MM.1S (cell line): ENCODE results near the gene FIBIN.
"Not testable (repeated sequence)": the region's sequence is repeated elsewhere in the genome, so short reads cannot be mapped to it uniquely, and the experiment has no call there.

Source experiments
- DNase-seq: peaks from one replicate; pipeline ENCODE4 v3.0.0-alpha.2; 2015
- H2AFZ ChIP-seq: fragments of 300-600 bp; sonication (generic); 2 replicates; pipeline ENCODE4 v1.6.0; 2016; ENCODE audit warnings: antibody characterized with exemption, low read length
- H3F3A ChIP-seq: fragments of 300-600 bp; sonication (generic); 2 replicates; pipeline ENCODE4 v1.6.1; 2016; ENCODE audit warnings: mild to moderate bottlenecking, antibody characterized with exemption, low read length, moderate library complexity, mixed read lengths; ENCODE audit not compliant: insufficient read depth
- H3K27ac ChIP-seq: fragments of 300-600 bp; sonication (generic); 2 replicates; pipeline ENCODE4 v1.5.1; 2016; ENCODE audit warnings: mild to moderate bottlenecking, low read length
- H3K27me3 ChIP-seq: fragments of 300-600 bp; sonication (generic); replicated peaks from 2 replicates; pipeline ENCODE4 v1.6.0; 2016; ENCODE audit warnings: low read length; ENCODE audit not compliant: insufficient read depth
- H3K36me3 ChIP-seq: fragments of 300-600 bp; sonication (generic); replicated peaks from 2 replicates; pipeline ENCODE4 v1.6.1; 2016; ENCODE audit warnings: mild to moderate bottlenecking, low read length, mixed read lengths; ENCODE audit not compliant: insufficient read depth
- H3K4me1 ChIP-seq: fragments of 300-600 bp; sonication (generic); 2 replicates; pipeline ENCODE4 v1.6.1; 2016; ENCODE audit warnings: low read length, mixed read lengths
- H3K4me2 ChIP-seq: fragments of 300-600 bp; sonication (generic); 2 replicates; pipeline ENCODE4 v1.6.0; 2016; ENCODE audit warnings: low read depth, low read length
- H3K4me3 ChIP-seq: fragments of 300-600 bp; sonication (generic); 2 replicates; pipeline ENCODE4 v1.5.1; 2016; ENCODE audit warnings: low read length, mixed read lengths
- H3K79me2 ChIP-seq: fragments of 300-600 bp; sonication (generic); 2 replicates; pipeline ENCODE4 v1.6.1; 2016; ENCODE audit warnings: mixed run types, low read length, mixed read lengths
- H3K9ac ChIP-seq: fragments of 300-600 bp; sonication (generic); 2 replicates; pipeline ENCODE4 v1.6.1; 2016; ENCODE audit warnings: low read length, mixed read lengths
- H3K9me2 ChIP-seq: fragments of 300-600 bp; sonication (generic); replicated peaks from 2 replicates; pipeline ENCODE4 v1.6.1; 2016; ENCODE audit warnings: mild to moderate bottlenecking, low read length, mixed read lengths; ENCODE audit not compliant: insufficient read depth
- H3K9me3 ChIP-seq: fragments of 300-600 bp; sonication (generic); replicated peaks from 2 replicates; pipeline ENCODE4 v1.6.1; 2016; ENCODE audit warnings: mild to moderate bottlenecking, low read length, mixed read lengths; ENCODE audit not compliant: insufficient read depth
- H4K20me1 ChIP-seq: fragments of 300-600 bp; sonication (generic); 2 replicates; pipeline ENCODE4 v1.6.1; 2016; ENCODE audit warnings: mild to moderate bottlenecking, low read length, moderate library complexity, mixed read lengths; ENCODE audit not compliant: insufficient read depth
- EZH2 ChIP-seq: fragments of 300-600 bp; sonication (generic); optimal IDR thresholded peaks from 2 replicates; pipeline ENCODE3; 2017; ENCODE audit warnings: low read depth, mild to moderate bottlenecking, antibody characterized with exemption, low read length, mixed read lengths
- EZH2phosphoT487 ChIP-seq: fragments of 300-600 bp; sonication (generic); IDR thresholded peaks from 2 replicates; pipeline ENCODE4 v1.6.1; 2018; ENCODE audit warnings: antibody characterized with exemption, low read length
- TF ChIP-seq, protein P1 (sequence below): fragments of 300-600 bp; sonication (generic); IDR thresholded peaks from 2 replicates; pipeline ENCODE4 v1.5.1; 2016; ENCODE audit warnings: antibody characterized with exemption, low read length, mixed read lengths

Gene FIBIN

DNA sequence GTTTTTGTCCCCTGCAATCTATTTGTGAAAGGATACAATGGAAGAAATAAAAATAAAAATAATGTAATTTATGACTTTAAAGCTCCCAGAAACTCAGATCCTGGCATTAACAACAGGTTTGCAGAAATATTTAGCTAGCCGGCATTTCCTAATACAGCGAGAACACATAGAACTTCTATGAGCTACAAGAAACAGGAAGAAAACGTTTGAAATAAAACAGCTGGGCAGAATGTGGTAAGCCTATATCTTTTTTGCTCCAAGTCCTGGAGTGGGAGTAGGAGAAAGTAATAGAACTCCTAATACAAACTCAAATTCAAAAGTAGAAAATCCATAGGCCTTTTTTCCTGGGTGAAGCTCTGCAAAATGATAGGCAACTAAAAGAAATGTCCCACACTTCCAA, 29.6 kb upstream of the FIBIN start:
- no peak for DNase-seq
- Histone ChIP-seq H3K27ac (no peak overlapping the region), H3K4me2 (no peak overlapping the region), H2AFZ (no peak overlapping the region), H3K27me3 (no peaks in the 10 kb centered on the region), H3K9me2 (no peaks in the 10 kb centered on the region), H4K20me1 (no peaks in the 10 kb centered on the region), H3K36me3 (no peaks in the 10 kb centered on the region), H3K4me3 (no peak overlapping the region), H3K4me1 (no peaks in the 10 kb centered on the region), H3K79me2 (no peaks in the 10 kb centered on the region), H3F3A (no peaks in the 10 kb centered on the region), H3K9ac (no peak overlapping the region), H3K9me3 (no peaks in the 10 kb centered on the region)
- TF ChIP-seq, protein P1, sequence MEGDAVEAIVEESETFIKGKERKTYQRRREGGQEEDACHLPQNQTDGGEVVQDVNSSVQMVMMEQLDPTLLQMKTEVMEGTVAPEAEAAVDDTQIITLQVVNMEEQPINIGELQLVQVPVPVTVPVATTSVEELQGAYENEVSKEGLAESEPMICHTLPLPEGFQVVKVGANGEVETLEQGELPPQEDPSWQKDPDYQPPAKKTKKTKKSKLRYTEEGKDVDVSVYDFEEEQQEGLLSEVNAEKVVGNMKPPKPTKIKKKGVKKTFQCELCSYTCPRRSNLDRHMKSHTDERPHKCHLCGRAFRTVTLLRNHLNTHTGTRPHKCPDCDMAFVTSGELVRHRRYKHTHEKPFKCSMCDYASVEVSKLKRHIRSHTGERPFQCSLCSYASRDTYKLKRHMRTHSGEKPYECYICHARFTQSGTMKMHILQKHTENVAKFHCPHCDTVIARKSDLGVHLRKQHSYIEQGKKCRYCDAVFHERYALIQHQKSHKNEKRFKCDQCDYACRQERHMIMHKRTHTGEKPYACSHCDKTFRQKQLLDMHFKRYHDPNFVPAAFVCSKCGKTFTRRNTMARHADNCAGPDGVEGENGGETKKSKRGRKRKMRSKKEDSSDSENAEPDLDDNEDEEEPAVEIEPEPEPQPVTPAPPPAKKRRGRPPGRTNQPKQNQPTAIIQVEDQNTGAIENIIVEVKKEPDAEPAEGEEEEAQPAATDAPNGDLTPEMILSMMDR, result no peak
- TF ChIP-seq EZH2 (no peak), EZH2phosphoT487 (no peak)

DNA sequence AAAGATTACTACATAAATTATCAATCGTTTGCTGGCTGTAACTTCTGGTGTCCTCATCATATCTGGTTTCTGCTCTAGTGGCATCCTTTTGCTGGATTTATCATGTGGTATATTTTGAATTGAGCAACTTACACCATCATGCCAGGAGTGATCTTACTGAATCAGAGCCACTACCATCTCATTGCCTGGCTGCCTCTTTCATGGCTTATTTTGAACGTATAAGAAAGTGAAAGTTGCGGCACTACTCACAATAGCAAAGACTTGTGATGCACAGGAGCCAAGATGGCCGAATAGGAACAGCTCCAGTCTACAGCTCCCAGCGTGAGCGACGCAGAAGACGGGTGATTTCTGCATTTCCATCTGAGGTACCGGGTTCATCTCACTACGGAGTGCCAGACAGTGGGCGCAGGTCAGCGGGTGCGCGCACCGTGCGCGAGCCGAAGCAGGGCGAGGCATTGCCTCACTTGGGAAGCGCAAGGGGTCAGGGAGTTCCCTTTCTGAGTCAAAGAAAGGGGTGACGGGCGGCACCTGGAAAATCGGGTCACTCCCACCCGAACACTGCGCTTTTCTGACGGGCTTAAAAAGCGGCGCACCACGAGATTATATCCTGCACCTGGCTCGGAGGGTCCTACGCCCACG, 28.9 kb upstream of the FIBIN start:
- H3K79me2 ChIP-seq, H3K4me1 ChIP-seq, H3K36me3 ChIP-seq, H3K27ac ChIP-seq, H3K27me3 ChIP-seq, H3K9ac ChIP-seq, H3K9me3 ChIP-seq, H3K4me2 ChIP-seq, H2AFZ ChIP-seq, H4K20me1 ChIP-seq, H3K9me2 ChIP-seq, H3K4me3 ChIP-seq, DNase-seq, H3F3A ChIP-seq: not testable (repeated sequence)

DNA sequence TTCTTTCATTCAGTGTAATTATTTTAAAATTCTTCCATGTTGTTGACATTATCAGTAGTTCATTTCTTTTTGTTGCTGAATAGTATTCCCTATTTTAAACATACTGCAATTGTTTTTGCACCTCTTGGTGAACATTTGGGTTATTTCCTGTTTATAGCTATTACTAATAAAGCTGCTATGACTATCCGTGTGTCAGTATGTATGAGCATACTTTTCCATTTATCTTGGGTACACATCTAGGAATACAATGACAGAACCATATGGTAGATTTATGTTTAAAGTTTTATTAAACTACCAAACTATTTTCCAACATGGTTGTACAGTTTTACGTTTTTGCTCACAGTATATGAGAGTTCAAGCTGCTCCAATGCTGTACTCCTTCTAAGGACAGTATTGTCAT, 22.0 kb upstream of the FIBIN start:
- TF ChIP-seq EZH2phosphoT487, result no peak
- TF ChIP-seq, protein P1, result no peak
- TF ChIP-seq EZH2, result no peak
- Histone ChIP-seq H3K9me2 (no peaks in the 10 kb centered on the region), H2AFZ (no peak overlapping the region), H3K4me2 (no peak overlapping the region), H3K9me3 (no peaks in the 10 kb centered on the region), H3K79me2 (no peaks in the 10 kb centered on the region), H3K27ac (no peak overlapping the region), H3K9ac (no peak overlapping the region), H3K4me1 (no peaks in the 10 kb centered on the region), H3K4me3 (no peak overlapping the region), H3K36me3 (no peaks in the 10 kb centered on the region), H4K20me1 (no peaks in the 10 kb centered on the region), H3F3A (no peaks in the 10 kb centered on the region), H3K27me3 (no peaks in the 10 kb centered on the region)
- DNase-seq, result no peak

DNA sequence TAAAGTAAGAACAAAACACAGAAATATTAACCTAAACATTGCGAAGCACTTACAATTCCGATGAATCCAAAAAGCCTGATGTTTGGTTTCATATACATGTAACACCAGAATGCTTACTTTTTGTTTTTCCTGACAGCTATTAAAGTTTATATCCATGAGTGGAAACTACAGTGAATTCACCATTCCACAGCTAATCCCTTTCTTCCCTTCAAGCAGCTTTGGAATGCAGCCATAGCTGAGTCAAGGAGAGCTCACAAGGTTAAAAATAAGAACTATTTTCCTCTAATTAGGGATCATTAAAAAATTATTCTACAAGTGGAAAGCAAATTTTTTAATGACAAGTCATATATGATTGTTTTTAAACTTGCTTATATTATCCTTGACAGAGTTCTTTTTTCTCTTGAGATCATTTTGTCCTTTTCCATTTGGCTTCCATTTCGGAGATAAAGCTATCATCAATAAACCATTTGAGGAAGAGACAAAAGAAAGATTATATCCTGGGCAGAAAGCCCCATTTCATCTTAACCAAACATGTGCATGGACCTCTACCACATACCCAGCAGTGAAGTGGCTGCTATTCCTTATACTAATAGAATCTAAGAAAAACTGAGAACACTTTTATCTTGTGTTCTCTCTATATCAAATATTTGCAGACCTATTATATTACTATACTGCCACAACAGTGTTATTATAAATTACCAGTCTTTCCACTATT, 19.7 kb upstream of the FIBIN start:
- DNase-seq, result no peak
- TF ChIP-seq EZH2phosphoT487 (no peak), EZH2 (no peak)
- TF ChIP-seq, protein P1, result no peak
- Histone ChIP-seq H3F3A (no peaks in the 10 kb centered on the region), H2AFZ (no peak overlapping the region), H3K4me2 (no peak overlapping the region), H3K9ac (no peak overlapping the region), H3K9me3 (no peaks in the 10 kb centered on the region), H3K36me3 (no peaks in the 10 kb centered on the region), H3K9me2 (no peaks in the 10 kb centered on the region), H3K4me3 (no peak overlapping the region), H3K4me1 (no peaks in the 10 kb centered on the region), H3K27ac (no peak overlapping the region), H4K20me1 (no peaks in the 10 kb centered on the region), H3K79me2 (no peaks in the 10 kb centered on the region), H3K27me3 (no peaks in the 10 kb centered on the region)
